Panc1 (cell line): Measurements from ENCODE around the gene ANG. TPM values are rescaled to one million over a fixed set of nuclear protein-coding genes. Genes with fewer than 3 reads are reported as not detected.

Experiments used
- ATAC-seq: fragments of 200-7000 bp; cut with Tn5 transposase; 2 replicates; pipeline ENCODE4 v1.9.1; 2020; ENCODE audit warnings: mild to moderate bottlenecking, moderate library complexity
- BruUV-seq: library from RNA; stranded (reverse); fragments of 400-500 nt; replicated peaks from 2 replicates; lab custom pipeline; 2021; lab: Mats Ljungman, UMichigan
- CTCF ChIA-PET: fragments of 300-600 bp; sonication (Branson Sonifier 250); formaldehyde crosslinking; loops from one replicate; lab custom pipeline; 2022; ENCODE audit warnings: antibody characterized with exemption; lab: Charles Lee
- POLR2A ChIA-PET: fragments of 300-600 bp; sonication (Branson Sonifier 250); formaldehyde crosslinking; loops from one replicate; lab custom pipeline; 2022; ENCODE audit warnings: antibody characterized with exemption; lab: Charles Lee
- DNase-seq: peaks from one replicate; pipeline ENCODE4 v3.0.0-alpha.2; 2010; ENCODE audit warnings: low read depth, low spot score
- H3K27ac ChIP-seq: 2 replicates; pipeline ENCODE4 v1.5.1; 2011; ENCODE audit warnings: mild to moderate bottlenecking, low read length, inconsistent platforms
- H3K27me3 ChIP-seq: fragments of 200-500 bp; sonication (Bioruptor generic); 2 replicates; pipeline ENCODE4 v1.6.0; 2014; ENCODE audit warnings: low read length, inconsistent platforms; ENCODE audit not compliant: control insufficient read depth, insufficient read depth
- H3K36me3 ChIP-seq: fragments of 200-500 bp; sonication (Bioruptor generic); 2 replicates; pipeline ENCODE4 v1.5.1; 2014; ENCODE audit warnings: inconsistent platforms, mild to moderate bottlenecking, low read length, moderate library complexity; ENCODE audit not compliant: control insufficient read depth, insufficient read depth
- H3K4me1 ChIP-seq: 2 replicates; pipeline ENCODE4 v1.5.1; 2011; ENCODE audit warnings: inconsistent platforms, mild to moderate bottlenecking, low read length, moderate library complexity; ENCODE audit not compliant: control insufficient read depth, insufficient read depth
- H3K4me3 ChIP-seq, 2 experiments: 2 replicates each; pipeline ENCODE4 v1.5.1; 2011 to 2012; ENCODE audit warnings: low read depth in 2 of 2, low read length in 2 of 2, mild to moderate bottlenecking in 2 of 2, inconsistent platforms in 1 of 2, moderate library complexity in 1 of 2
- H3K9me3 ChIP-seq: fragments of 200-500 bp; sonication (Bioruptor generic); 2 replicates; pipeline ENCODE4 v1.5.1; 2014; ENCODE audit warnings: low read depth, mild to moderate bottlenecking, inconsistent platforms, low read length, moderate library complexity; ENCODE audit not compliant: control insufficient read depth, insufficient read depth
- POLR2AphosphoS5 ChIP-seq: IDR thresholded peaks from 2 replicates; pipeline ENCODE4 v1.6.1; 2012; ENCODE audit warnings: mild to moderate bottlenecking, low read depth, low read length, moderate library complexity
- SIN3A ChIP-seq: IDR thresholded peaks from 2 replicates; pipeline ENCODE4 v1.6.1; 2012; ENCODE audit warnings: low read depth, mild to moderate bottlenecking, low read length, moderate library complexity, borderline replicate concordance; ENCODE audit not compliant: insufficient read depth
- TCF7L2 ChIP-seq: IDR thresholded peaks from 2 replicates; pipeline ENCODE4 v1.6.1; 2011; ENCODE audit warnings: mild to moderate bottlenecking, low read depth, low read length, inconsistent platforms
- in situ Hi-C: cut with HindIII; loops from 2 replicates; pipeline ENCODE4 v1.10.0; 2016; ENCODE audit warnings: low sequenced_read_pairs, low pct_unique_long_range_greater_than_20kb
- intact Hi-C: fragments of 100-400 bp; cut with micrococcal nuclease; formaldehyde crosslinking; loops from one replicate; pipeline ENCODE4 v1.10.0; 2022; ENCODE audit not compliant: unreplicated experiment
- total RNA-seq: library from RNA; stranded (reverse); gene quantifications from one replicate; pipeline ENCODE4 v1.2.1, GENCODE V29; 2021; ENCODE audit not compliant: unreplicated experiment
- TF ChIP-seq, protein P1 (sequence below): fragments of 450-650 bp; IDR thresholded peaks from 2 replicates; pipeline ENCODE4 v1.5.1; 2017; ENCODE audit warnings: mild to moderate bottlenecking
- TF ChIP-seq, protein P2 (sequence below), 2 experiments: IDR thresholded peaks; 2 replicates each; pipeline ENCODE4 v1.6.1; 2011 to 2012; ENCODE audit warnings: low read depth in 2 of 2, control low read depth in 1 of 2, low read length in 1 of 2, mild to moderate bottlenecking in 1 of 2, moderate library complexity in 1 of 2; ENCODE audit not compliant: insufficient read depth in 1 of 2

The ANG gene
- total RNA-seq, 1 experiment from 2014 or later, result 1.9 TPM

DNA sequence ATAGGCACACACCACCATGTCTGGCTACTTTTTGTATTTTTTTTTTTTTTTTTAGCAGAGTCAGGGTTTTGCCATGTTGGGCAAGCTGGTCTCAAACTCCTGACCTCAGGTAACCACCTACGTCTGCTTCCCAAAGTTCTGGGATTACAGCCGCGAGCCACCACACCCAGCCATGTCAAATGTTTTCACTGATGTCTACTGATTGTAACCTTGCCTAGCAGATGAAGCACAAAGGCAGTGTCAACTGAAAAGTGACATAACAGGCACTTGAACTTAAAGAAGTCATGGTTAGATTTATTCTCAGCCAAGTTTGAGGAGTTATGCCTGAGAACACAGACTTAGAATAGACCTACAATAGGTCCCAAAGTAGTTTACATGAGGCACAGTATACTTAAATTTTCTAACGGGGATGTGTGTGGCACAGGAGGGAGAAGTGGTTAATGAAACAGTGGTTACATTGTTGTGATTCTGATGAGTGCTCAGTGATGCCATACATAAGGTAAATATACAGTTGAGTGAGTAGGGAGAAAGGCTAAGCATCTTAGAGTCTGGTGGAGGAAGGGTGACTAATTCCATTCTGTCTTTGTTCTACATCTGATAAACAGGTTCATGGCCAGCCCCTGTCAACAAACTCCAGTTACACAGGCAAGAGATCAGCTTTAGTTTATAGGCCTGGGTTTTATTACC is 16.8 kb upstream of the ANG start:
- H3K27me3 ChIP-seq, result no peaks in the 10 kb centered on the region
- CTCF ChIA-PET, result interaction anchor here (0.6 to 1.0 kb wide), 2 partner anchors 9 to 299 kb away, joined by 4 read pairs; no protein-coding TSS in a partner anchor
- POLR2A ChIA-PET, result no interaction called here
- H3K27ac ChIP-seq, result peak overlapping the region; percentile 61
- in situ Hi-C loops (no loop called here), intact Hi-C loops (no loop called here)
- no peaks in the 10 kb centered on the region for H3K9me3 ChIP-seq
- H3K36me3 ChIP-seq, result no peaks in the 10 kb centered on the region
- peaks cover 21% of the 10 kb centered on the region for H3K4me1 ChIP-seq
- no peak for TF ChIP-seq SIN3A
- peak; percentile 94; the same call in 1 of the 2 replicates for TF ChIP-seq TCF7L2
- TF ChIP-seq POLR2AphosphoS5, result peak; percentile 61; the same call in 1 of the 2 replicates
- ATAC-seq (peak; percentile 93), DNase-seq (peak; percentile 68)
- H3K4me3 ChIP-seq, result no peak overlapping the region
- BruUV-seq, result no TSS peak

DNA sequence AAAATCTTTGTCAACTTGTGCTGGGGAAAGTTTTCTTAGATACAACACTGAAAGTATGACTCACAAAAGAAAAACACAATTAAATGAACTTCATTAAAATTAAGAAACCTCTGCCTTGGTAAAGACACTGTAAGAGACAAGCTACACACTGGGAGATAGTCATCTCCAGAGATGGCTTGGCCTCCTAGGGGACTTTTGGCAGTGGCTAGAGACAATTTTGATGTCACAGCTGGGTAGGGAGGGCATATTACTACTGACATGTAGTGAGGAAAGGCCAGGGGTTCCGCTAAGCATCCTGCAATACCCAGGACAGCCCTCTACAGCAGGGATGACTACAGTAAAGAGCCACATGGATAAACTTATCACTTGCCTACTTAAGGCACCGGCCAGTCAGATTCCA is 12.9 kb upstream of the ANG start:
- in situ Hi-C loops, result no loop called here

More for the DNA sequence above, 12.9 kb upstream of the ANG start:
- CTCF ChIA-PET, result no interaction called here
- BruUV-seq, result no TSS peak
- H3K27ac ChIP-seq, result no peak overlapping the region
- ATAC-seq, result no peak
- POLR2A ChIA-PET, result no interaction called here
- H3K27me3 ChIP-seq, result no peaks in the 10 kb centered on the region
- no peak for DNase-seq
- TF ChIP-seq TCF7L2 (no peak), SIN3A (no peak), POLR2AphosphoS5 (no peak)
- TF ChIP-seq, protein P1, sequence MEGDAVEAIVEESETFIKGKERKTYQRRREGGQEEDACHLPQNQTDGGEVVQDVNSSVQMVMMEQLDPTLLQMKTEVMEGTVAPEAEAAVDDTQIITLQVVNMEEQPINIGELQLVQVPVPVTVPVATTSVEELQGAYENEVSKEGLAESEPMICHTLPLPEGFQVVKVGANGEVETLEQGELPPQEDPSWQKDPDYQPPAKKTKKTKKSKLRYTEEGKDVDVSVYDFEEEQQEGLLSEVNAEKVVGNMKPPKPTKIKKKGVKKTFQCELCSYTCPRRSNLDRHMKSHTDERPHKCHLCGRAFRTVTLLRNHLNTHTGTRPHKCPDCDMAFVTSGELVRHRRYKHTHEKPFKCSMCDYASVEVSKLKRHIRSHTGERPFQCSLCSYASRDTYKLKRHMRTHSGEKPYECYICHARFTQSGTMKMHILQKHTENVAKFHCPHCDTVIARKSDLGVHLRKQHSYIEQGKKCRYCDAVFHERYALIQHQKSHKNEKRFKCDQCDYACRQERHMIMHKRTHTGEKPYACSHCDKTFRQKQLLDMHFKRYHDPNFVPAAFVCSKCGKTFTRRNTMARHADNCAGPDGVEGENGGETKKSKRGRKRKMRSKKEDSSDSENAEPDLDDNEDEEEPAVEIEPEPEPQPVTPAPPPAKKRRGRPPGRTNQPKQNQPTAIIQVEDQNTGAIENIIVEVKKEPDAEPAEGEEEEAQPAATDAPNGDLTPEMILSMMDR, result no peak
- TF ChIP-seq, protein P2, sequence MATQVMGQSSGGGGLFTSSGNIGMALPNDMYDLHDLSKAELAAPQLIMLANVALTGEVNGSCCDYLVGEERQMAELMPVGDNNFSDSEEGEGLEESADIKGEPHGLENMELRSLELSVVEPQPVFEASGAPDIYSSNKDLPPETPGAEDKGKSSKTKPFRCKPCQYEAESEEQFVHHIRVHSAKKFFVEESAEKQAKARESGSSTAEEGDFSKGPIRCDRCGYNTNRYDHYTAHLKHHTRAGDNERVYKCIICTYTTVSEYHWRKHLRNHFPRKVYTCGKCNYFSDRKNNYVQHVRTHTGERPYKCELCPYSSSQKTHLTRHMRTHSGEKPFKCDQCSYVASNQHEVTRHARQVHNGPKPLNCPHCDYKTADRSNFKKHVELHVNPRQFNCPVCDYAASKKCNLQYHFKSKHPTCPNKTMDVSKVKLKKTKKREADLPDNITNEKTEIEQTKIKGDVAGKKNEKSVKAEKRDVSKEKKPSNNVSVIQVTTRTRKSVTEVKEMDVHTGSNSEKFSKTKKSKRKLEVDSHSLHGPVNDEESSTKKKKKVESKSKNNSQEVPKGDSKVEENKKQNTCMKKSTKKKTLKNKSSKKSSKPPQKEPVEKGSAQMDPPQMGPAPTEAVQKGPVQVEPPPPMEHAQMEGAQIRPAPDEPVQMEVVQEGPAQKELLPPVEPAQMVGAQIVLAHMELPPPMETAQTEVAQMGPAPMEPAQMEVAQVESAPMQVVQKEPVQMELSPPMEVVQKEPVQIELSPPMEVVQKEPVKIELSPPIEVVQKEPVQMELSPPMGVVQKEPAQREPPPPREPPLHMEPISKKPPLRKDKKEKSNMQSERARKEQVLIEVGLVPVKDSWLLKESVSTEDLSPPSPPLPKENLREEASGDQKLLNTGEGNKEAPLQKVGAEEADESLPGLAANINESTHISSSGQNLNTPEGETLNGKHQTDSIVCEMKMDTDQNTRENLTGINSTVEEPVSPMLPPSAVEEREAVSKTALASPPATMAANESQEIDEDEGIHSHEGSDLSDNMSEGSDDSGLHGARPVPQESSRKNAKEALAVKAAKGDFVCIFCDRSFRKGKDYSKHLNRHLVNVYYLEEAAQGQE (IDR thresholded peaks at IDR 0.05; ENCODE audit: insufficient read depth in 1 of 2, low read depth in 2 of 2, low read length in 1 of 2), result no peak
- no peaks in the 10 kb centered on the region for H3K36me3 ChIP-seq
- H3K4me1 ChIP-seq, result peaks cover 18% of the 10 kb centered on the region
- intact Hi-C loops, result no loop called here
- H3K4me3 ChIP-seq, result no peak overlapping the region
- H3K9me3 ChIP-seq, result no peaks in the 10 kb centered on the region
